Lung (tissue), 12 donors: ENCODE measurements around the gene SLC25A39. TPM values are rescaled to one million over a fixed set of nuclear protein-coding genes. Genes with fewer than 3 reads are reported as not detected.
A peak's percentile ranks its signal among the peaks of the same experiment; 100 is the strongest.

ENCODE experiments used
- ATAC-seq: fragments of 200-7000 bp; cut with Tn5 transposase; one replicate; pipeline ENCODE4 v1.9.1; 2020; ENCODE audit warnings: moderate number of reproducible peaks; ENCODE audit not compliant: insufficient read depth, low FRiP score
- DNase-seq, 3 donors: peaks; one replicate each; pipeline ENCODE4 v3.0.0-alpha.2; 2013 to 2017
- H3K27ac ChIP-seq, 2 donors: one replicate each; pipeline ENCODE4 v1.5.1; 2013; ENCODE audit warnings: mild to moderate bottlenecking in 2 of 2, moderate library complexity in 2 of 2, control low read depth in 1 of 2, inconsistent platforms in 1 of 2, low read depth in 1 of 2, low read length in 1 of 2
- H3K27me3 ChIP-seq, 3 donors: one replicate each; pipeline ENCODE4 v1.5.1; 2013; ENCODE audit warnings: low read length in 2 of 3; ENCODE audit not compliant: control insufficient read depth in 3 of 3, insufficient read depth in 3 of 3
- H3K36me3 ChIP-seq, 4 donors: one replicate each; pipeline ENCODE4 v1.5.1; 2013; ENCODE audit warnings: low read length in 4 of 4, mild to moderate bottlenecking in 1 of 4, moderate library complexity in 1 of 4; ENCODE audit not compliant: control insufficient read depth in 4 of 4, insufficient read depth in 4 of 4
- H3K4me1 ChIP-seq, 5 donors: one replicate each; pipeline ENCODE4 v1.5.1; 2013; ENCODE audit warnings: low read length in 5 of 5, mild to moderate bottlenecking in 2 of 5, moderate library complexity in 1 of 5; ENCODE audit not compliant: control insufficient read depth in 5 of 5, insufficient read depth in 5 of 5
- H3K4me3 ChIP-seq: one replicate; pipeline ENCODE4 v1.5.1; 2013; ENCODE audit warnings: mild to moderate bottlenecking, control low read depth, moderate library complexity
- H3K9ac ChIP-seq, 2 donors: one replicate each; pipeline ENCODE4 v1.5.1; 2013; ENCODE audit warnings: low read length in 2 of 2, control low read depth in 1 of 2; ENCODE audit not compliant: insufficient read depth in 1 of 2
- H3K9me3 ChIP-seq, 4 donors: one replicate each; pipeline ENCODE4 v1.5.1; 2013; ENCODE audit warnings: low read length in 3 of 4, mild to moderate bottlenecking in 1 of 4, moderate library complexity in 1 of 4; ENCODE audit not compliant: control insufficient read depth in 4 of 4, insufficient read depth in 3 of 4
- WGBS, 2 donors: extraction: QIAGEN DNeasy Blood & Tissue Kit; methylation state at CpG; one replicate each; pipeline ENCODE4 v1.1.7; 2013; 5-methylcytosine and 5-hydroxymethylcytosine counted together
- polyA plus RNA-seq, 2 donors: library from polyadenylated mRNA; stranded (reverse); fragments of 200-250 nt; gene quantifications; one replicate each; pipeline ENCODE4 v1.2.1, GENCODE V29; 2013
- total RNA-seq, 2 donors: library from RNA; depleted of rRNA in 1 of 2; stranded (reverse); fragments of >200 nt in 1 of 2; gene quantifications; one replicate each; pipeline ENCODE4 v1.2.1, GENCODE V29; 2014 to 2021
- TF ChIP-seq, protein P1 (sequence below): IDR thresholded peaks from 2 replicates; pipeline ENCODE4 v1.5.1; 2012; ENCODE audit warnings: mild to moderate bottlenecking; ENCODE audit errors: control extremely low read depth, extremely low read depth
- donor health status: control.
- donor health status: control.
- donor health status: Bipolar disorder and iron deficiency.
- donor health status: healthy.
- donor health status: DM: yes; HTN: yes; CAD: no.

SLC25A39 gene
- total and polyA plus RNA-seq, 4 donors = 66.4 to 134 (median 117) TPM

DNA sequence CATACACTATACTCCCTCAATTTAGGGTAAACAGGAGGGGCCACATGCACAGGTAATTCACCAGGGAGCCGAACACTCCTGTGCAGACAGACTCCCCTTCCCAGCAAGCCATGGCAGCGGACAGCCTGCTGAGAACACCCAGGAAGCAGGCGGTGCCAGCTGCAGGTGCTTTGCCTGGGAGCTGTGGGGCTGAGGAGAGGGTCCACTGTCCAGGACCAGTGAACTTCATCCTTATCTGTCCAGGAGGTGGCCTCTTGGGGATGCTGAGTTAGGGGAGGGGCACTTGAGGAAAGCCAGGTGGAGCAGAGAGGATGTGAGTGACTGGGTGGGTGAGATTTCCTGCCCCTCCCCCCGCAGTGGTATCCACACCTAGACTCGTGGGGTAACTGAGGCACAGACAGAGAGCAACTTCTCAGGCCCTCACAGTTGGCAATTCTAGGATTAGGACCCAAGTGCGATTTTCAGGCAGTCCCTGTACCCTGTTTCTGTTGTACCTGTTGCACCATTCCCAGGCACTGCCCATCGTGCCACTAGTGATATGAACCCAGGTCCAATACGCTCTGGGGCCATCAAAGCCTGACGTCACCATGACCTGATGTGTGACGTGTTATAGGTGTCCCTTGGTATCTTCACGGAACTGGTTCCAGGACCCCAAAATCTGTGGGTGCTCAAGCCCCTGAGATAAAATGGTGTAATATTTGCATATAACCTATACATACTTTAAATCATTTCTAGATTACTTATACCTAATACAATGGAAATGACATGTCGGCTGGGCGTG lies 21.6 kb upstream of the SLC25A39 start:
- Histone ChIP-seq H3K36me3 (peaks cover 0 to 23% (median 3%) of the 10 kb centered on the region in 4 donors), H3K4me1 (peaks cover 0 to 11% (median 4%) of the 10 kb centered on the region in 5 donors), H3K27ac (peak overlapping the region in 1 of 2 donors; percentile 96), H3K4me3 (peak overlapping the region; percentile 71), H3K9me3 (no peaks in the 10 kb centered on the region), H3K27me3 (no peaks in the 10 kb centered on the region), H3K9ac (peak overlapping the region in 1 of 2 donors; percentile 73)
- DNase-seq = no peak
- TF ChIP-seq, protein P1, sequence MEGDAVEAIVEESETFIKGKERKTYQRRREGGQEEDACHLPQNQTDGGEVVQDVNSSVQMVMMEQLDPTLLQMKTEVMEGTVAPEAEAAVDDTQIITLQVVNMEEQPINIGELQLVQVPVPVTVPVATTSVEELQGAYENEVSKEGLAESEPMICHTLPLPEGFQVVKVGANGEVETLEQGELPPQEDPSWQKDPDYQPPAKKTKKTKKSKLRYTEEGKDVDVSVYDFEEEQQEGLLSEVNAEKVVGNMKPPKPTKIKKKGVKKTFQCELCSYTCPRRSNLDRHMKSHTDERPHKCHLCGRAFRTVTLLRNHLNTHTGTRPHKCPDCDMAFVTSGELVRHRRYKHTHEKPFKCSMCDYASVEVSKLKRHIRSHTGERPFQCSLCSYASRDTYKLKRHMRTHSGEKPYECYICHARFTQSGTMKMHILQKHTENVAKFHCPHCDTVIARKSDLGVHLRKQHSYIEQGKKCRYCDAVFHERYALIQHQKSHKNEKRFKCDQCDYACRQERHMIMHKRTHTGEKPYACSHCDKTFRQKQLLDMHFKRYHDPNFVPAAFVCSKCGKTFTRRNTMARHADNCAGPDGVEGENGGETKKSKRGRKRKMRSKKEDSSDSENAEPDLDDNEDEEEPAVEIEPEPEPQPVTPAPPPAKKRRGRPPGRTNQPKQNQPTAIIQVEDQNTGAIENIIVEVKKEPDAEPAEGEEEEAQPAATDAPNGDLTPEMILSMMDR = no peak
- no peak for ATAC-seq
- WGBS, 2 donors = 73% methylated on average over 13 of the region's 13 CpGs

- ATAC-seq (peak; percentile 2), DNase-seq (peak; percentile 72 to 83 (median 80))
- TF ChIP-seq, protein P1 = peak; percentile 37
- peaks cover 0 to 11% (median 4%) of the 10 kb centered on the region in 5 donors for H3K4me1 ChIP-seq
- H3K9ac ChIP-seq = peak overlapping the region in 1 of 2 donors; percentile 73
- no peaks in the 10 kb centered on the region for H3K27me3 ChIP-seq
- WGBS, 2 donors = 1% methylated on average over 16 to 21 of the region's 21 CpGs
- peak overlapping the region; percentile 71 for H3K4me3 ChIP-seq
- peak overlapping the region; percentile 66 to 96 for H3K27ac ChIP-seq
- peaks cover 0 to 16% (median 2%) of the 10 kb centered on the region in 4 donors for H3K36me3 ChIP-seq
- no peaks in the 10 kb centered on the region for H3K9me3 ChIP-seq
Observed at GRCh38 chr17:44345454-44346026, 20.9 kb upstream of the SLC25A39 start.

DNA sequence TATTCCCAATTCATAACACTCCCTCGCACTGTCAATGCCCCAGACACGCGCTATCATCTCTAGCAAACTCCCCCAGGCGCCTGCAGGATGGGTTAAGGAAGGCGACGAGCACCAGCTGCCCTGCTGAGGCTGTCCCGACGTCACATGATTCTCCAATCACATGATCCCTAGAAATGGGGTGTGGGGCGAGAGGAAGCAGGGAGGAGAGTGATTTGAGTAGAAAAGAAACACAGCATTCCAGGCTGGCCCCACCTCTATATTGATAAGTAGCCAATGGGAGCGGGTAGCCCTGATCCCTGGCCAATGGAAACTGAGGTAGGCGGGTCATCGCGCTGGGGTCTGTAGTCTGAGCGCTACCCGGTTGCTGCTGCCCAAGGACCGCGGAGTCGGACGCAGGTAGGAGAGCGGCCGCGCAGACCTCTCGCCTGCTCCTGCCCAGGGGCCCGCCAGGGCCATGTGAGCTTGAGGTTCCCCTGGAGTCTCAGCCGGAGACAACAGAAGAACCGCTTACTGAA lies 20.4 kb upstream of the SLC25A39 start, which contains the start of gene GRN:
TSS of gene GRN (plus strand) at position 364 of the 515 bp plus-strand sequence. CDS start 3,863 bp downstream, outside the sequence.
- DNase-seq = peak; percentile 98 to 100 (median 100)
- peaks cover 0 to 11% (median 4%) of the 10 kb centered on the region in 5 donors for H3K4me1 ChIP-seq
- 0% methylated on average over 26 of the region's 26 CpGs for WGBS, 2 donors
- H3K9ac ChIP-seq = peak within 1 kb of the TSS in 1 of 2 donors; percentile 73
- H3K9me3 ChIP-seq = no peaks in the 10 kb centered on the region
- peak within 1 kb of the TSS; percentile 71 for H3K4me3 ChIP-seq
- TF ChIP-seq, protein P1 = no peak
- H3K36me3 ChIP-seq = peaks cover 0 to 10% (median under 1%) of the 10 kb centered on the region in 4 donors
- no peaks in the 10 kb centered on the region for H3K27me3 ChIP-seq
- ATAC-seq = peak; percentile 98
- peak within 1 kb of the TSS; percentile 66 to 96 for H3K27ac ChIP-seq
